AG09309 (cell line): ENCODE results near the gene CXCL17.

ENCODE experiments used
- DNase-seq: peaks from one replicate; pipeline ENCODE4 v3.0.0-alpha.2; 2010; ENCODE audit warnings: low read depth
- H3K4me3 ChIP-seq: 2 replicates; pipeline ENCODE4 v1.5.1; 2011; ENCODE audit warnings: mild to moderate bottlenecking, low read depth, low read length, moderate library complexity; ENCODE audit not compliant: control insufficient read depth
- CTCF ChIP-seq: IDR thresholded peaks from 2 replicates; pipeline ENCODE4 v1.5.1; 2011; ENCODE audit warnings: mild to moderate bottlenecking, low read depth, low read length, inconsistent platforms; ENCODE audit not compliant: insufficient read depth, control insufficient read depth; ENCODE audit errors: missing control alignments

The CXCL17 gene

GRCh38 chr19:42402376-42403116 is 40.2 kb downstream of the CXCL17 start:
- no peak for TF ChIP-seq CTCF
- peak overlapping the region; percentile 49 for H3K4me3 ChIP-seq
- no peak for DNase-seq

GRCh38 chr19:42401365-42402303 is 41.1 kb downstream of the CXCL17 start:
- peak; percentile 82 for TF ChIP-seq CTCF
- H3K4me3 ChIP-seq, result peak overlapping the region; percentile 49

GRCh38 chr19:42400404-42400803 is 42.3 kb downstream of the CXCL17 start:
- DNase-seq, result no peak

More at GRCh38 chr19:42401365-42402303, 41.1 kb downstream of the CXCL17 start:
- DNase-seq, result peak; percentile 32

GRCh38 chr19:42397263-42398166 is 45.2 kb downstream of the CXCL17 start:
- no peak for DNase-seq
- TF ChIP-seq CTCF, result no peak
- peak overlapping the region; percentile 60 for H3K4me3 ChIP-seq

More at GRCh38 chr19:42400404-42400803, 42.3 kb downstream of the CXCL17 start:
- no peak overlapping the region for H3K4me3 ChIP-seq
- no peak for TF ChIP-seq CTCF

GRCh38 chr19:42396381-42397262 is 46.1 kb downstream of the CXCL17 start:
- peak overlapping the region; percentile 60 for H3K4me3 ChIP-seq
- no peak for TF ChIP-seq CTCF
- DNase-seq, result peak; percentile 97
